Panc1 (cell line): ENCODE measurements around the gene PLK5. TPM values are rescaled to one million over a fixed set of nuclear protein-coding genes. Genes with fewer than 3 reads are reported as not detected.

Experiments
- ATAC-seq: fragments of 200-7000 bp; cut with Tn5 transposase; 2 replicates; pipeline ENCODE4 v1.9.1; 2020; ENCODE audit warnings: mild to moderate bottlenecking, moderate library complexity
- BruUV-seq: library from RNA; stranded (reverse); fragments of 400-500 nt; replicated peaks from 2 replicates; lab custom pipeline; 2021; lab: Mats Ljungman, UMichigan
- CTCF ChIA-PET: fragments of 300-600 bp; sonication (Branson Sonifier 250); formaldehyde crosslinking; loops from one replicate; lab custom pipeline; 2022; ENCODE audit warnings: antibody characterized with exemption; lab: Charles Lee
- POLR2A ChIA-PET: fragments of 300-600 bp; sonication (Branson Sonifier 250); formaldehyde crosslinking; loops from one replicate; lab custom pipeline; 2022; ENCODE audit warnings: antibody characterized with exemption; lab: Charles Lee
- DNase-seq: peaks from one replicate; pipeline ENCODE4 v3.0.0-alpha.2; 2010; ENCODE audit warnings: low read depth, low spot score
- H3K27ac ChIP-seq: 2 replicates; pipeline ENCODE4 v1.5.1; 2011; ENCODE audit warnings: mild to moderate bottlenecking, low read length, inconsistent platforms
- H3K27me3 ChIP-seq: fragments of 200-500 bp; sonication (Bioruptor generic); 2 replicates; pipeline ENCODE4 v1.6.0; 2014; ENCODE audit warnings: low read length, inconsistent platforms; ENCODE audit not compliant: control insufficient read depth, insufficient read depth
- H3K36me3 ChIP-seq: fragments of 200-500 bp; sonication (Bioruptor generic); 2 replicates; pipeline ENCODE4 v1.5.1; 2014; ENCODE audit warnings: inconsistent platforms, mild to moderate bottlenecking, low read length, moderate library complexity; ENCODE audit not compliant: control insufficient read depth, insufficient read depth
- H3K4me1 ChIP-seq: 2 replicates; pipeline ENCODE4 v1.5.1; 2011; ENCODE audit warnings: inconsistent platforms, mild to moderate bottlenecking, low read length, moderate library complexity; ENCODE audit not compliant: control insufficient read depth, insufficient read depth
- H3K4me3 ChIP-seq, 2 experiments: 2 replicates each; pipeline ENCODE4 v1.5.1; 2011 to 2012; ENCODE audit warnings: low read depth in 2 of 2, low read length in 2 of 2, mild to moderate bottlenecking in 2 of 2, inconsistent platforms in 1 of 2, moderate library complexity in 1 of 2
- H3K9me3 ChIP-seq: fragments of 200-500 bp; sonication (Bioruptor generic); 2 replicates; pipeline ENCODE4 v1.5.1; 2014; ENCODE audit warnings: low read depth, mild to moderate bottlenecking, inconsistent platforms, low read length, moderate library complexity; ENCODE audit not compliant: control insufficient read depth, insufficient read depth
- CTCF ChIP-seq: fragments of 450-650 bp; IDR thresholded peaks from 2 replicates; pipeline ENCODE4 v1.5.1; 2017; ENCODE audit warnings: mild to moderate bottlenecking
- POLR2AphosphoS5 ChIP-seq: IDR thresholded peaks from 2 replicates; pipeline ENCODE4 v1.6.1; 2012; ENCODE audit warnings: mild to moderate bottlenecking, low read depth, low read length, moderate library complexity
- REST ChIP-seq, 2 experiments: IDR thresholded peaks; 2 replicates each; pipeline ENCODE4 v1.6.1; 2011 to 2012; ENCODE audit warnings: low read depth in 2 of 2, control low read depth in 1 of 2, low read length in 1 of 2, mild to moderate bottlenecking in 1 of 2, moderate library complexity in 1 of 2; ENCODE audit not compliant: insufficient read depth in 1 of 2
- SIN3A ChIP-seq: IDR thresholded peaks from 2 replicates; pipeline ENCODE4 v1.6.1; 2012; ENCODE audit warnings: low read depth, mild to moderate bottlenecking, low read length, moderate library complexity, borderline replicate concordance; ENCODE audit not compliant: insufficient read depth
- TCF7L2 ChIP-seq: IDR thresholded peaks from 2 replicates; pipeline ENCODE4 v1.6.1; 2011; ENCODE audit warnings: mild to moderate bottlenecking, low read depth, low read length, inconsistent platforms
- in situ Hi-C: cut with HindIII; loops from 2 replicates; pipeline ENCODE4 v1.10.0; 2016; ENCODE audit warnings: low sequenced_read_pairs, low pct_unique_long_range_greater_than_20kb
- intact Hi-C: fragments of 100-400 bp; cut with micrococcal nuclease; formaldehyde crosslinking; loops from one replicate; pipeline ENCODE4 v1.10.0; 2022; ENCODE audit not compliant: unreplicated experiment
- total RNA-seq: library from RNA; stranded (reverse); gene quantifications from one replicate; pipeline ENCODE4 v1.2.1, GENCODE V29; 2021; ENCODE audit not compliant: unreplicated experiment

Gene PLK5
- total RNA-seq, 1 experiment from 2014 or later = not detected

- H3K27ac ChIP-seq = peak overlapping the region; percentile 79
- TF ChIP-seq SIN3A = no peak
- no peak for TF ChIP-seq TCF7L2
- TF ChIP-seq CTCF = no peak
- TF ChIP-seq REST (IDR thresholded peaks at IDR 0.05; ENCODE audit: insufficient read depth in 1 of 2, low read depth in 2 of 2, low read length in 1 of 2) = no peak
- no peak for TF ChIP-seq POLR2AphosphoS5
These were observed 34.2 kb upstream of the PLK5 start for GRCh38 chr19:1489463-1490310.

GRCh38 chr19:1490311-1491113, 33.4 kb upstream of the PLK5 start, which contains the start of gene PCSK4:
PCSK4 (minus strand) TSS chr19:1490350; CDS start chr19:1490346, 4 bp downstream.
- peak; percentile 91 for TF ChIP-seq SIN3A
- TF ChIP-seq REST (IDR thresholded peaks at IDR 0.05; ENCODE audit: insufficient read depth in 1 of 2, low read depth in 2 of 2, low read length in 1 of 2) = no peak
- no peak for TF ChIP-seq CTCF
- peak; percentile 28; the same call in 1 of the 2 replicates for TF ChIP-seq TCF7L2
- Histone ChIP-seq H3K27ac (peak within 1 kb of the TSS; percentile 79), H3K4me3 (peak within 1 kb of the TSS; percentile 55 to 65), H3K27me3 (no peaks in the 10 kb centered on the region), H3K36me3 (no peaks in the 10 kb centered on the region; the same call in 1 of the 2 replicates), H3K4me1 (no peaks in the 10 kb centered on the region; the same call in 1 of the 2 replicates), H3K9me3 (no peaks in the 10 kb centered on the region)
- ChIA-PET CTCF (interaction anchor here (0.6 kb wide), 2 partner anchors 56 to 466 kb away, joined by 5 to 8 read pairs; no protein-coding TSS in a partner anchor), POLR2A (interaction anchor here (0.6 to 0.7 kb wide), 3 partner anchors 12 to 654 kb away, joined by 8 to 19 read pairs (median 9); no protein-coding TSS in a partner anchor)
- ATAC-seq (peak; percentile 93), DNase-seq (peak; percentile 91)
- intact Hi-C loops = no loop called here
- in situ Hi-C loops = no loop called here
- BruUV-seq = no TSS peak

More at GRCh38 chr19:1489463-1490310, 34.2 kb upstream of the PLK5 start:
- Histone ChIP-seq H3K27me3 (no peaks in the 10 kb centered on the region), H3K4me3 (peak overlapping the region; percentile 55 to 65), H3K4me1 (no peaks in the 10 kb centered on the region; the same call in 1 of the 2 replicates), H3K9me3 (no peaks in the 10 kb centered on the region), H3K36me3 (no peaks in the 10 kb centered on the region; the same call in 1 of the 2 replicates)
- POLR2A ChIA-PET = no interaction called here
- in situ Hi-C loops = no loop called here
- ATAC-seq (no peak), DNase-seq (no peak)
- no TSS peak for BruUV-seq
- CTCF ChIA-PET = interaction anchor here (0.5 kb wide), 1 partner anchor 19 kb away, joined by 6 read pairs; no protein-coding TSS in a partner anchor
- intact Hi-C loops = no loop called here
